Measurements from ENCODE around the gene MAP10. TPM values are rescaled to one million over a fixed set of nuclear protein-coding genes. Genes with fewer than 3 reads are reported as not detected.

MAP10 gene
- total RNA-seq, 1 experiment from 2014 or later = 1.2 TPM

DNA sequence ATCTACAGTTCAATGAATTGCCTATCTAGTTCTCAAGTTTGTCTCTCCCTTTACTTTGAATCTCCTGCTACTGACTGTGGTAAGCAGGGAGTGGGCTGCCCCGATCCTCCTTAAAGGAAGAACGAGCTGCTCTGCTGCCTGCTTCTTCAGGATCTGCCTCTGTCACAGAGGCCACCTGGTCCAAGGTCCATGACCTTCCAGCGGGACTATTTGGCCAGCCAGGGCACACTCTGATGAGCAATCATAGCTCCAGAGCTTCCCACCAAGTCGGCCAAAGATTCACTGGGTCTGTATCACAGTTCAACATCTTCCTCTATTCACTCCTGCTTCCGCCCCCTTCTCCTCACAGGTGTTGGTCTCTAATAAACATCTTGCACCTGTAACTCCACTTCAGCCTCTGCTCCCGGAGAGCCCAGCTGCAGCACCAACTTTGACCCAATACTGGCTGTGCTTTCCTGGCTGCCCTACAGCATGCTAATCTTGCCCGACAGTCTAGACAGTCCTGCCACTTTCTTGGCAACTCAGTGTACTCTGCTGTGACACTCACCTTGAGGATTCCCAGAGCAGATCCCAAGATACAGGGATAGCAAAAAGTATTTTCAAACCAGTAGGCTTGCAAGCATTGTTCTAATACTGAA lies 16.9 kb upstream of the MAP10 start:
- H3K79me2 ChIP-seq (ENCODE audit: insufficient read depth, low read length) = no peaks in the 10 kb centered on the region
- H3K14ac ChIP-seq (ENCODE audit: insufficient read depth, low read length) = no peak overlapping the region
- no peak overlapping the region for H2BK15ac ChIP-seq (ENCODE audit: low read depth, low read length)
- H3K27ac ChIP-seq (ENCODE audit: insufficient read length, low read depth, low read length) = no peak overlapping the region
- no peak overlapping the region for H2BK120ac ChIP-seq (ENCODE audit: low read depth, low read length, poor library complexity, severe bottlenecking)
- H3K4me1 Mint-ChIP-seq = peaks cover 0 to 4% of the 10 kb centered on the region in 2 experiments; a peak in 1 of 4 replicates
- H4K91ac ChIP-seq (ENCODE audit: insufficient read length, low read depth, low read length) = no peak overlapping the region
- H4K8ac ChIP-seq (replicated peaks; ENCODE audit: insufficient read length, low read depth, low read length) = no peak overlapping the region
- WGBS (ENCODE audit: extremely low coverage, insufficient read length, low lambda C conversion rate) = no CpG with 5 or more reads among the region's 7 CpGs
- no peak overlapping the region for H3T11ph ChIP-seq (ENCODE audit: low read length)
- no peak overlapping the region for H3K18ac ChIP-seq (ENCODE audit: insufficient read length, low read depth, low read length)
- no peaks in the 10 kb centered on the region for H3K23me2 ChIP-seq (ENCODE audit: insufficient read length, low read depth, low read length, poor library complexity, severe bottlenecking)
- DNase-seq = no peak
- H2AK5ac ChIP-seq (ENCODE audit: insufficient read length, low read length) = no peak overlapping the region
- H3K9me3 ChIP-seq (ENCODE audit: control insufficient read depth, low read depth, low read length) = no peaks in the 10 kb centered on the region
- H2BK20ac ChIP-seq (ENCODE audit: low read depth, low read length, poor library complexity, severe bottlenecking) = no peak overlapping the region
- H2BK5ac ChIP-seq (ENCODE audit: insufficient read length, low read length) = no peak overlapping the region
- no peak overlapping the region for H3K56ac ChIP-seq (ENCODE audit: insufficient read length, low read depth, low read length)
- no peak overlapping the region for H3K4me3 Mint-ChIP-seq
- TF ChIP-seq, protein P1, sequence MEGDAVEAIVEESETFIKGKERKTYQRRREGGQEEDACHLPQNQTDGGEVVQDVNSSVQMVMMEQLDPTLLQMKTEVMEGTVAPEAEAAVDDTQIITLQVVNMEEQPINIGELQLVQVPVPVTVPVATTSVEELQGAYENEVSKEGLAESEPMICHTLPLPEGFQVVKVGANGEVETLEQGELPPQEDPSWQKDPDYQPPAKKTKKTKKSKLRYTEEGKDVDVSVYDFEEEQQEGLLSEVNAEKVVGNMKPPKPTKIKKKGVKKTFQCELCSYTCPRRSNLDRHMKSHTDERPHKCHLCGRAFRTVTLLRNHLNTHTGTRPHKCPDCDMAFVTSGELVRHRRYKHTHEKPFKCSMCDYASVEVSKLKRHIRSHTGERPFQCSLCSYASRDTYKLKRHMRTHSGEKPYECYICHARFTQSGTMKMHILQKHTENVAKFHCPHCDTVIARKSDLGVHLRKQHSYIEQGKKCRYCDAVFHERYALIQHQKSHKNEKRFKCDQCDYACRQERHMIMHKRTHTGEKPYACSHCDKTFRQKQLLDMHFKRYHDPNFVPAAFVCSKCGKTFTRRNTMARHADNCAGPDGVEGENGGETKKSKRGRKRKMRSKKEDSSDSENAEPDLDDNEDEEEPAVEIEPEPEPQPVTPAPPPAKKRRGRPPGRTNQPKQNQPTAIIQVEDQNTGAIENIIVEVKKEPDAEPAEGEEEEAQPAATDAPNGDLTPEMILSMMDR (conservative IDR thresholded peaks at IDR 0.05) = no peak
- no peak overlapping the region for H3K4me2 ChIP-seq (ENCODE audit: insufficient read depth, insufficient read length, low read length)
- H3K27me3 ChIP-seq (ENCODE audit: insufficient read depth, low read length) = no peaks in the 10 kb centered on the region
- H4K20me1 ChIP-seq (ENCODE audit: control insufficient read depth, insufficient read depth, insufficient read length) = no peaks in the 10 kb centered on the region
- no peak overlapping the region for H3K4ac ChIP-seq (ENCODE audit: low read depth, low read length)
- H3K36me3 Mint-ChIP-seq (ENCODE audit: insufficient read depth in 1 of 3, low read depth in 3 of 3) = no peaks in the 10 kb centered on the region
- H3K27me3 Mint-ChIP-seq (ENCODE audit: low read depth) = peaks cover 5% of the 10 kb centered on the region; the same call in 1 of the 2 replicates
- no peaks in the 10 kb centered on the region for H3K79me1 ChIP-seq (ENCODE audit: insufficient read depth, low read depth, low read length, poor library complexity, severe bottlenecking)
- no peak overlapping the region for H3K27ac Mint-ChIP-seq
- H2BK12ac ChIP-seq (ENCODE audit: insufficient read length, low read depth, low read length) = no peak overlapping the region
- H3K23ac ChIP-seq (ENCODE audit: insufficient read length, low read depth, low read length) = no peak overlapping the region
- H3K9ac ChIP-seq (ENCODE audit: extremely low read depth, insufficient read length, low read length) = no peak overlapping the region
- no peaks in the 10 kb centered on the region for H3K4me1 ChIP-seq (ENCODE audit: insufficient read depth, low read length)
- H3K9me3 Mint-ChIP-seq = no peaks in the 10 kb centered on the region
- no peak overlapping the region for H4K5ac ChIP-seq (ENCODE audit: insufficient read length, low read depth, low read length)
- no peak overlapping the region for H2AFZ ChIP-seq (ENCODE audit: low read length)
